Measurements from ENCODE around the gene UTP14C. TPM values are rescaled to one million over a fixed set of nuclear protein-coding genes. Genes with fewer than 3 reads are reported as not detected.

The UTP14C gene
- total RNA-seq, 2 donors from 2014 or later, result 16.3 to 18.8 TPM

DNA sequence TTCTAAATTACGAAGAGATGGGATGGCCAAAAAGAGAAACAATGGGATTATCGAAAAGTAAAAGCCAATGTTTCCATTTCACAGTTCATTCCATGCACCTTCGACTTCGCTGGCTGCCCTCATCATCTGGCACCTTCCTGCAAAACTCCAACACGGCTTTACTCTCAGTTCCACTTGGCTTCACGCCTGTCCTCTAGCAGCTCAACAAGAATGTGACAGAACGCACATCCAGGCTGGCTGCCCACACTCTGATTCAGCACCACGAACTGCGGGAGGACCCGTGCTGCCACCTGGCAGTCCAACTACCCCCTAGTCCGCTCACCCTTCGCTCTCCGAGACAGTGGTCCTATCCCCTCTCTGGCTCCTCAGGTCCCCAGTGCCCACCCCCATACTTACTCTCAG is 25.0 kb upstream of the UTP14C start:
- no peaks in the 10 kb centered on the region for H3K36me3 ChIP-seq
- H3K9me3 ChIP-seq, result no peaks in the 10 kb centered on the region
- H3K27me3 ChIP-seq, result no peaks in the 10 kb centered on the region
- intact Hi-C loops (cut with DNase I), result loop anchor here (2.0 kb wide), 1 partner anchor 127 kb away; no protein-coding TSS in a partner anchor
- no peak overlapping the region for H3K4me3 ChIP-seq
- H3K4me1 ChIP-seq, result peaks cover 15% of the 10 kb centered on the region
- TF ChIP-seq, protein P1, sequence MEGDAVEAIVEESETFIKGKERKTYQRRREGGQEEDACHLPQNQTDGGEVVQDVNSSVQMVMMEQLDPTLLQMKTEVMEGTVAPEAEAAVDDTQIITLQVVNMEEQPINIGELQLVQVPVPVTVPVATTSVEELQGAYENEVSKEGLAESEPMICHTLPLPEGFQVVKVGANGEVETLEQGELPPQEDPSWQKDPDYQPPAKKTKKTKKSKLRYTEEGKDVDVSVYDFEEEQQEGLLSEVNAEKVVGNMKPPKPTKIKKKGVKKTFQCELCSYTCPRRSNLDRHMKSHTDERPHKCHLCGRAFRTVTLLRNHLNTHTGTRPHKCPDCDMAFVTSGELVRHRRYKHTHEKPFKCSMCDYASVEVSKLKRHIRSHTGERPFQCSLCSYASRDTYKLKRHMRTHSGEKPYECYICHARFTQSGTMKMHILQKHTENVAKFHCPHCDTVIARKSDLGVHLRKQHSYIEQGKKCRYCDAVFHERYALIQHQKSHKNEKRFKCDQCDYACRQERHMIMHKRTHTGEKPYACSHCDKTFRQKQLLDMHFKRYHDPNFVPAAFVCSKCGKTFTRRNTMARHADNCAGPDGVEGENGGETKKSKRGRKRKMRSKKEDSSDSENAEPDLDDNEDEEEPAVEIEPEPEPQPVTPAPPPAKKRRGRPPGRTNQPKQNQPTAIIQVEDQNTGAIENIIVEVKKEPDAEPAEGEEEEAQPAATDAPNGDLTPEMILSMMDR (IDR thresholded peaks at IDR 0.05), result no peak
- no peak for DNase-seq
- no peak overlapping the region for H3K9ac ChIP-seq (ENCODE audit: low read depth in 2 of 2, low read length in 2 of 2)
- no peak overlapping the region for H3K27ac ChIP-seq

DNA sequence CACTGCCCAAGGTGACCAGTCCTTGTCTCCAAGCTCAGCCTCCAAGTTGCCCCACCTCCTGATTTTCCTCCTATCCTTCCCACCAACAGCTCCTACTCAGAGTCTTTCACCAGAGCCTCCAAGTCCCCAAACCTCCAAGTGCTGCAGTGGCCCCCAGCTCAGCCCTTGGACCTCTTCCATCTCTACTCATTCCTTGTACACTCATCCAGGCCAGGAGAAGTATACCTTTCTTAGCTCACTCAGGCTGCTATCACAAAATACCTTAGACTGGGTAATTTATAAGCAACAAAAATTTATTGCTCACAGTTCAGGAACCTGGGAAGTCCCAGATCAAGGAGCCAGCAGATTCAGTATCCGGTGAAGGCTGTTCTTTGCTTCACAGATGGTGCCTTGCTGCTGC is 24.6 kb upstream of the UTP14C start:
- no peaks in the 10 kb centered on the region for H3K9me3 ChIP-seq
- TF ChIP-seq, protein P1 (IDR thresholded peaks at IDR 0.05), result no peak
- no peak overlapping the region for H3K4me3 ChIP-seq
- H3K9ac ChIP-seq (ENCODE audit: low read depth in 2 of 2, low read length in 2 of 2), result no peak overlapping the region
- peaks cover 15% of the 10 kb centered on the region for H3K4me1 ChIP-seq
- no peaks in the 10 kb centered on the region for H3K36me3 ChIP-seq
- intact Hi-C loops (cut with DNase I), result loop anchor here (2.0 kb wide), 1 partner anchor 127 kb away; no protein-coding TSS in a partner anchor
- DNase-seq, result no peak
- H3K27ac ChIP-seq, result no peak overlapping the region
- no peaks in the 10 kb centered on the region for H3K27me3 ChIP-seq

DNA sequence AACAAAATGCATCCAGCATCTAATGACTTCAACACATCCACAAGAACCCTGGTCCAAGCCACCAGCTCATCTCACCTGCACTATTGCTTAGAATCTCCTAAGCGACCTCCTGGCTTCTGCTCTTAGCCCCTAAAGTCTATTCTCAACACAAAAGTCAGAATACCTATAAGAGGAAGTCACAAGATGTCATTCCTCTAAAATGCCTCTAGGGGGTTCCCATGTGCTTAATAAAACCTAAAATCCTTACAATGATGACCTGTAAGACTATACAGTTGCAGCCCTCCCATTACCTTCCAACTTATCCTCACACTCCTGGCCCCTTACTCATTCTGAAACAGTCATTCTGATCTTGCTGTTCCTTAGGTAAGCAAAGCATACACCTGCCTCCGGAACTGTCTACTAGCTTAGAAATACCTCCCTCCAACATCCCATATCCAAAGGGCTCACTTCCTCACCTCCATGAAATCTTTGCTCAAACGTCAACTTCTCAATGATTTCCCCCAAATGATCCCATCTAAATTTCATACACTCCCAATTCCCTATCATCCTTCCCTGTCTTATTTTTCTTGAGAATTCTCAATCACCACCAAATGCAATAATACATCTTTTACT is 23.3 kb upstream of the UTP14C start:
- no peak for DNase-seq
- Histone ChIP-seq H3K27ac (no peak overlapping the region), H3K9ac (ENCODE audit: low read depth in 2 of 2, low read length in 2 of 2) (no peak overlapping the region), H3K9me3 (no peaks in the 10 kb centered on the region), H3K36me3 (no peaks in the 10 kb centered on the region), H3K27me3 (no peaks in the 10 kb centered on the region), H3K4me3 (no peak overlapping the region), H3K4me1 (peaks cover 10% of the 10 kb centered on the region)
- intact Hi-C loops (cut with DNase I), result no loop called here
- TF ChIP-seq, protein P1 (IDR thresholded peaks at IDR 0.05), result peak; percentile 67

DNA sequence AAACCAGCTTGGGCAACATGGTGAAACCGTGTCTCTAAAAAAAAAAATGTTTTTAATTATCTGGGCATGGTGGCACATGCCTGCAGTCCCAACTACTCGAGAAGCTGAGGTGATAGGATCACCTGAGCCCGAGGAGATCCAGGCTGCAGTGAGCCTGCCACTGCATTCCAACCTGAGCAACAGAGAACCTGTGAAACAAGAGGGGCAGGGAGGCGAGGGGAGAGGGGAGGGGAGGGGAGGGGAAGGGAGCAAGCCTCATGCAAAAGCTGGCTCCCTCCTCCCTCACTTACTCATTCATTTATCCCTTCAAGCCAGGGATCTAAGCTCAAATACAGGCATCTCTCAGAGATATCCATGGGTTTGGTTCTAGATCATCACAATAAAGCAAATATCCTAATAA is 22.1 kb upstream of the UTP14C start:
- intact Hi-C loops (cut with DNase I), result no loop called here
- Histone ChIP-seq H3K9ac (ENCODE audit: low read depth in 2 of 2, low read length in 2 of 2) (no peak overlapping the region), H3K27me3 (no peaks in the 10 kb centered on the region), H3K36me3 (no peaks in the 10 kb centered on the region), H3K4me1 (peaks cover 10% of the 10 kb centered on the region), H3K4me3 (no peak overlapping the region), H3K9me3 (no peaks in the 10 kb centered on the region), H3K27ac (no peak overlapping the region)
- no peak for DNase-seq
- TF ChIP-seq, protein P1 (IDR thresholded peaks at IDR 0.05), result no peak

DNA sequence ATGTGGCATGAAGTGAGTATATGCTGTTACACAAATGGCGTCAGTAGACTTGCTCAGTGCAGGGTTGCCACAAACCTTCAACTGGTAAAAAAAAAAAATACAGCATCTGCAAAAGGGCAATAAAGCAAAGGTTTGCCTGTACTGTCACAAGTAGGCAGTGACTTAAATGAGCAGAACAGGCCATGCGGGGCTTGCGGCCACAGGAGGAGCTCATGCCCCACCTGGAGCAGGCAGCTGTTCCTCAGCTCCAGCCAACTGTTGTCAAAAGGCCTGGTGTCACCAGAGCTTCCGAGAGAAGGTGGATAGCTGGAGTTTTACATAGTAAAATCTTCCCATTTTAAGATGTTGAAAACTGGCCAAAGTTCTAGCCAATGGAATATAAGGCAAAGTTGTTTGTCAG is 20.9 kb upstream of the UTP14C start:
- Histone ChIP-seq H3K4me1 (peaks cover 10% of the 10 kb centered on the region), H3K36me3 (no peaks in the 10 kb centered on the region), H3K27me3 (no peaks in the 10 kb centered on the region), H3K27ac (no peak overlapping the region), H3K9ac (ENCODE audit: low read depth in 2 of 2, low read length in 2 of 2) (no peak overlapping the region), H3K9me3 (no peaks in the 10 kb centered on the region), H3K4me3 (no peak overlapping the region)
- intact Hi-C loops (cut with DNase I), result no loop called here
- TF ChIP-seq, protein P1 (IDR thresholded peaks at IDR 0.05), result no peak
- no peak for DNase-seq

All from colonic mucosa (tissue), 4 donors.